GM10847 (cell line): ENCODE data around the gene RPL31.

ENCODE experiments used
- POLR2A ChIP-seq: IDR thresholded peaks from 2 replicates; pipeline ENCODE4 v1.6.1; 2011; ENCODE audit not compliant: insufficient read length; ENCODE audit errors: extremely low read depth

Gene RPL31

DNA sequence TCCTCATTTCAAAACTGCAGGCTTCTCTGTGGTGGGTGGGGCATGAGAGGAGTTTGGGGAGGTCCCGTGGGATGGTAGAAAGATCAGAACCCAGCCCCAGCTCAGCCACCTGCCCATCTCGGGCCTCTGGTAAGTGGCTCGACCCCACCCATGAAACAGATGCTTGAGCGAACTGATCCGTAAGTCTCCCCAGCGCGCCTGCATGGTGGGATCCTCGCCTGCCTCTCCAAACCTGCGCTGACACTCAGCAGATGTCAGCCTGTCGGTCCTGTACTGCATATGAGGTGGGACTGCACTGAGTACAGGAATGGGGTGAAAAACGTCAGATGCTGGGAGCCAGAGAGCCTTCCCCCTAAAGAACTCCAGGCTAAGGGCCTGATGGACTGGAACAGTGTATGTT, 15.9 kb upstream of the RPL31 start:
- no peak for TF ChIP-seq POLR2A

DNA sequence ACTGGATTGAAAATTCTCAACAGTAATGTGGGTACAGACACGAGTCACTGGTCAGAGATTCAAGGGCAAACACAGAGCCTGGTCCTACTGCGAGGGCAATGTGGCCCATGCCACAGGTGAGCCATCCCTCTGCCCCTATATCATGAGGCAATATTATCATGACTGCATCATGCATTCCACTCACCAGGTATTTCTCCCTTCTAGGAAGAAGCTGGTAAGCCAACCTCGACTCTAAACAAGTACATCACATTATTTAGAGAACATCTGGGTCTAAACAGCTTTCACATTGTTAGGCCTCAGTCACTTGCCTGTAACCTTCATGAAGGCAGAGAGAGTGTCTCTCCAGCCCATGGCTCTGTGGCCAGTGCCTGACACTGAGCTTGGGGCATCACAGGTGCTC, 14.6 kb upstream of the RPL31 start:
- TF ChIP-seq POLR2A = no peak

DNA sequence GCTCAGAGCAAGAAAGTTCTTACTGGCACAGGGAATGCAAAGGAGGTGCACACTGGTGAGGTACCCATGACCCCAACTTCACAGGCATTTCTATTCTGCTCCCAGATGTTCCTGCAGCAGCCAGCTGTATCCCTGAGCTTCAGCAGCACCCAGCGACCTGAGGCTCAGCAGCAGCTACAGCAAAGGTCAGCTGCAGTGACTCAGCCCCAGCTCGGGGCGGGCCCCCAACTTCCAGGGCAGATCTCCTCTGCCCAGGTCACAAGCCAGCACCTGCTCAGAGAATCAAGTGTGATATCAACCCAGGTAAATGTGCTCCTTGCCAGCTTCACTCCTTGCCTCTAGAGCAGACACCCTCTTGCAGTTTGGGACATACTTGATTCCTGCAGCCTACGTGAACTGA, 14.1 kb upstream of the RPL31 start:
- no peak for TF ChIP-seq POLR2A

DNA sequence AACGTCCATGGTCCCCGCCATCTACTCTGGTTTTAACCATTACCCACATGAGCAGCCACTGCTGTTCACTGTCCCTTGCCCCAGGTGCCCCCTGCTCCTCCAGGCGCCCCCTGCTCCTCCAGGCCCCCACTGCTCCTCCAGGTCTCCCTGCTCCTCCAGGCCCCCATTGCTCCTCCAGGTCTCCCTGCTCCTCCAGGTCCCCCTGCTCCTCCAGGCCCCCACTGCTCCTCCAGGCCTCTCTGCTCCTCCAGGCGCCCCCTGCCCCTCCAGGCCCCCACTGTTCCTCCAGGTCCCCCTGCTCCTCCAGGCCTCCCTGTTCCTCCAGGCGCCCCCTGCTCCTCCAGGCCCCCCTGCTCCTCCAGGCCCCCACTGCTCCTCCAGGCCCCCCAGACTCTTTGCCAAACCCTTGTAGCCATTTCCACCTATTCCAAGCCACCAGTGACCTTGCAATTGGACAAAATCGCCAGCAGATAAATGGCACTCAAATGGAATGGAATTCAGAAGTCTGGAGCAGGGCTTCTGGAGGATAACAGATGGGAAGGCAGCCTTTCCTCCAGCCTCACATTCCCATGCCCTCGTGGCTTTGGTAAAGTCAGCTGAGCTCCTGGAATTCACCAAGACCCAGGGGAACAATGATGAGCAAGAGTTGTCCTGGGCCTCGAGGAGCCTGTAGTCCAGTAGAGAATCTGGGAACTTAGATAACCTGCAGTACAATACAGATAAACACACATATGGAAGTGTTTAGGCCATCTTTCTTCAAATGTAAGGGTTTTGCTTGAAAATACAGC, 13.3 kb upstream of the RPL31 start:
- no peak for TF ChIP-seq POLR2A

GRCh38 chr2:100989666-100990065, 12.4 kb upstream of the RPL31 start:
- TF ChIP-seq POLR2A = no peak

GRCh38 chr2:100990166-100990565, 11.9 kb upstream of the RPL31 start:
- no peak for TF ChIP-seq POLR2A

DNA sequence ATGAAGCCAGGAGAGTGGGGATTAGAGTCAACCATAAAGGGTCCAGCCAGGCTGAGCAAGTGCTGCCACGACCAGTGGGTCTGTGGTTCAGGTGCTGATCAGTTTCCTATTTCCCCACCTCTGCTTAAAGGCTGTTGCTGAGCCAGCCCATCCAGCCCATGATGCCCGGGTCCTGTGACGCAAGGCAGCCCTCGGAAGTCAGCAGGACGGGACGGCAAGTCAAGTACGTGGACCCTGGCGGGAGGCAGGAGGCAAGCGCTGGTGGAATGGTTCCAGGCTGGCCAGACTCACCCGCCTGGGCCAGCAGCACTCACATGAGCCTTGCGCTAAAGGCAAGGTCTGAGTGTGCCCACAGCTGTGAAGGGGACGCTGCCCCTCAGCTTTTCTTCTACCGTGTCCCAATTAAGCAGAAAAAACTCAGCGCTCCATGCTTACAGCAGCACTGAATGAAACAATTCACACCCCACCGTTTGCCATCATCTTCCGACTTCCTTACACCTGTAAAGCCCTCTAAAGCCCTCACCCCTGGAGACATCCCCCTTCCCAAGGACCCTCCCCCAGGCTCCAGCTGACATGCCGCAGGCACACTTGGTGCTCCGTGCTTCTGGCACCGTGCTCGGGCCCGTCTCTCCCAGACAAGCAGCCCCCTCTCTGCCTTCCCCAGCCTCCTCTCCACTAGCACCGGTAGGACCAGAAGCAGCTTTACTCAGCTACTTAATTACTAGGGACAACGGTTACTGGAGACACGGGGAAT, 11.3 kb upstream of the RPL31 start:
- no peak for TF ChIP-seq POLR2A

DNA sequence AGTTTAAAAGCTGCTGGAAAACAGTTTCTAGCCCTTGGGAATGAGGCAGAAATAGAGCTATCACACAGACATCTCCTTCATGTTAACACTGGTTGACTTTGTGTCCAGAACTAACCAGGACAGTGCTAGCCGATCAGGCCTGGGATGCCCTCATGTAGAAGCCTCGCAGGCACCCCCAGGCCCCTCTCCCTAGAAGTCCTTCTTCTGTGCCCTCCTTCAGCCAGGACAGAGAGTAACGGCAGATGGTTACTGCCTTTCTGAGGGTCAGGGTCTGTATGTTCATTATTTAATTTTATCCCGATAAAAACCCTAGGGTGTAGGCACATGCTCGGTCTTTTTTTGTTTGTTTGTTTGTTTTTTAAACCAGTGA, 10.7 kb upstream of the RPL31 start:
- no peak for TF ChIP-seq POLR2A

DNA sequence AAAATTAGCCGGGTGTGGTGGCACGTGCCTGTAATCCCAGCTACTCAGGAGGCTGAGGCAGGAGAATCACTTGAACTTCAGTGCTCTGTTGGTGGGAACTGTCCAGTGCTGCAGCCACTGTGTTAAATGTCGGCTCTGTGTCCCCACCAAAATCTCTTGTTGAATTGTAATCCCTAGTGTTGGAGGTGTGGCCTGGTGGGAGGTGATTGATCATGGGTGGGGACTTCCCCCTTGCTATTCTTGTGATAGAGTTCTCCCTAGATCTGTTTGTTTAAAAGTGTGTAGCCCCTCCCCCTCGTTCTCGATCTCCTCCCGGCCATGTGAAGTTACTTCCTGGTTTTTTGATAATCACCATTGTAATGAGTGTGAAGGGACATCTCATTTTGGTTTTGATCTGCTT, 9.8 kb upstream of the RPL31 start:
- TF ChIP-seq POLR2A = no peak

DNA sequence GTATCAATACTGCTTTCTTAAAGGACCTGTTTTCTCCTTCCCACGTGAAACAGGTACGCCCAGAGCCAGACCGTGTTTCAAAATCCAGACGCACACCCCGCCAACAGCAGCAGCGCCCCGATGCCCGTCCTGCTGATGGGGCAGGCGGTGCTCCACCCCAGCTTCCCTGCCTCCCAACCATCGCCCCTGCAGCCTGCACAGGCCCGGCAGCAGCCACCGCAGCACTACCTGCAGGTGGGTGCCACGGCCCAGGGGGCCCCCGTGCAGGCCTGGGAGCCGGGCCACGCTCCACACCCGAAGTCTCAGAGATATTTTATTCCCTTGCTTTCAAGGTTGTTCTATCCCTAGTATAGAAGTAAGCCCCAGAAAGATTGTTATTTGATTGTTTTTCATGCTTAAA, 8.8 kb upstream of the RPL31 start:
- TF ChIP-seq POLR2A = no peak

DNA sequence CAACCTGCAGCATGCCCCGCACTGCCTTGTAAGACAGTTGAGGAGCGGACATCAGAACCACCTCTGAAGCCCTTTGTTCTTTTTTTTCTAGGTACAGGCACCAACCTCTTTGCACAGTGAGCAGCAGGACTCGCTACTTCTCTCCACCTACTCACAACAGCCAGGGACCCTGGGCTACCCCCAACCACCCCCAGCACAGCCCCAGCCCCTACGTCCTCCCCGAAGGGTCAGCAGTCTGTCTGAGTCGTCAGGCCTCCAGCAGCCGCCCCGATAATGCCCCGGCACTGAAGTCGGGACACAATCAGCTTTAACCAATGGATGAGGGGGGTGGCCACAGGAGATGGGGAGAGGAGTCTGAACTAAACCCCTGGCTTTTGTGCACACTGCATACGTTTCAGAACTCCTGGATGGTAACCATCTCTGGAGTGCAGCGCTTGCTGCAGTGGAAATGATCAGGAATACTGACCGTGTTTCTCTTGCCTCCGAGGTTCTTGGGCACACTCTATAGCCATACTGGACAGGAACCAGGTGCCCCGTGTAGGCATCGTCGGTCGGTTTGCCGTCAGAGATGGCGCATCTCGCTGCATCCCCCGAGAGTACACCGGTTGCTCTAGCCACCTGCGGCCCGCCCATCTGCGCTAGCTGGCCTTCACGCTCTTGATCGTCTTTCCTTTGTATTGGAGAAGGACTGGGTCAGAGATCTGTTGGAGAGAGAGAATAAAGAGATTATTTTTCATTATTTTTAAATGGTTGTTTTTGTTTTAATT, 6.6 kb upstream of the RPL31 start:
- no peak for TF ChIP-seq POLR2A

DNA sequence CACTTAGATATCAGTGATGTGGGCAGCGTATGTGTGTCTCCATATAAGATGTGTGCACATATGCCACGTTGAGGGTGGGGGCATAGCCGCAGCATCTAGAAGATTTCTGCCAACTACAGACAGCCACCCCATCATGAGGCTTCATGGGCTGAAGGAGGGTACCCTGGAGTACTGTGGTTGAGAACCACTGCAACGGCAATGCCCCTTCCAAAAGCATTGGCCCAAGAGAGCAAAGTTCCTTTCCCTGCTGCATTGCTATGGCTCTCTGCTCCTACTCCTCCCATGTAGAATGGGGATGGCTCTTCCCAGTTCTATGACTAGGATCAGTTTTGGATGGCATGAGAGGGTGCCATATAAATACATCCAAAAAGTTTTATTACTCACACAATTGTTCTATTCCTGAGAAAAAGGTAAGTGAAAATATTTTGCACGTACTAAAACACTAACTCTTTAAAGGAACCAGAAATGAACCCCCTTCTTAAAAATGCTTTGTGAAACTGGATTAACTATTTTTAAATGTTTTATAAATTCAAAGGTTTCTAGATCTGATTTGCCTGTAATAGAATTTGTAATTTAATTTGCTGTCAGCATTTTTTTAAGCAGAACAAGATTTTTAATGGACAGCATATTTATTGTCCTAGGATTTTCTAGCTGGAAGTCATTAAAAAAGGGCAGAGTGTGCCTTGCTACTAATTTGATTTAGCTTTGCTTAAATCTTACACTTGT, 4.4 kb upstream of the RPL31 start:
- no peak for TF ChIP-seq POLR2A

GRCh38 chr2:100998235-100998573, 3.9 kb upstream of the RPL31 start:
- no peak for TF ChIP-seq POLR2A

GRCh38 chr2:100999995-101000394, 2.1 kb upstream of the RPL31 start:
- TF ChIP-seq POLR2A = no peak

DNA sequence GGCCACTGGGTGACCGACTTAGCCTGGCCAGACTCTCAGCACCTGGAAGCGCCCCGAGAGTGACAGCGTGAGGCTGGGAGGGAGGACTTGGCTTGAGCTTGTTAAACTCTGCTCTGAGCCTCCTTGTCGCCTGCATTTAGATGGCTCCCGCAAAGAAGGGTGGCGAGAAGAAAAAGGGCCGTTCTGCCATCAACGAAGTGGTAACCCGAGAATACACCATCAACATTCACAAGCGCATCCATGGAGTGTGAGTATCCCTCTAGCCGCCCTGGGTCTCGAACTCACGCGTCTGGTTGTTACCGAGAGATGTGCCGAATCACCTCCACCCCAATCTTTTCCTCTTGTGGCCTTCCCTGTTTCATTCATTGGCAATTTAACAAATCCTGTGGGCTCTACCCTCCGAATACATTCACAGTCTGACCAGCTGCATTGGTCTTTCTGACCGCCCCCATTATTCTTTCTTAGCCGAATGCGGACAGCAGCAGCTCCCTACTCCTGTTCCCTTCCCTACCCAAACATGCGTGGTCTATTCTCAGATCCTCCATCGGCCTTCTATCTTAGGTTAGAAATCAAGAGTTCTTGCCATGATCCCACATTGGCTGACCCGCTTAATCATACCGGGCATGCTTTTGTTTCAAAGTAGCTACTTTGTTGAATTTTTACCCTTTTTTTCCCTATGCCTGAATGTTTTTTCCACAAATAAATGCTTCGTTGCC, 631 bp downstream of the RPL31 start:
- no peak for TF ChIP-seq POLR2A
